DMS153 (cell line): ENCODE results near the gene SYNPR.

Experiments
- DNase-seq: peaks from one replicate; lab custom pipeline; 2025; lab: John Stamatoyannopoulos, UW

The SYNPR gene

DNA sequence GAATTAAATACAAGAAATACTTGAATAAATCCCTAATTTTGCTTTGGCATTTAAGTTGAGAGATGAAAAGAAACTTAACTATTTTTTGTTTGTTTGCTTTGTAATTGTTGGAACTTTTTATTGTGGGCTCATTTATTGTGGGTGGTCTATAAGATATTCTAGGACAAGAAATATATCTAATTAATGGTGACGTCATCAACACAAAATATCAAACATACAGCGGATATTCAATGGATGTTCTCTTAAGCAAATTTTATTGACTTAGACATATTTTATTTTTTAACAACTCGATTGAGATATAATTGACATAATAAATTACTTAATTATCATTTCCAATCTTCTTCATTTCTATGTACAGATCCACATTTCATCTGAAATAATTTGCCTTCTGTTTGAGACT, 30.0 kb downstream of the SYNPR start:
- DNase-seq = no peak

DNA sequence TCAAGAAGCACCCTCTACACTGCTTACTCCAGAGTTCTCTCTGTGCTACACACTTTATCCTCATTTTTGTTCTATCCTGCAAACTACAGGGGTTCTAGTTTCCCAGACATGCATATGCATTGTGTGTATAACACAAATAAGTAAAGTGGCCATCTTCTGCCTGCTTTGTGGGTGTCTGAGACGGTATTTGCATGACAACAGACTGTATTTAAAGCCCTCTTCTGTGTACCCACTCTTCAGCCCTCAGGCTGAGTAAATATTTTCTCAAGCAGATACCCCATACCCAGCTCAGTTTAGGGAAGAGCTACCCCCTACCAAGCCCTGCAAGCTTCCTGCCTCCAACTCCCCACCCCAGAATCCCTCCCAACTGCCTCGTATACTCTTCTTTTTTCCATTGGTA, 31.7 kb downstream of the SYNPR start:
- DNase-seq = no peak

DNA sequence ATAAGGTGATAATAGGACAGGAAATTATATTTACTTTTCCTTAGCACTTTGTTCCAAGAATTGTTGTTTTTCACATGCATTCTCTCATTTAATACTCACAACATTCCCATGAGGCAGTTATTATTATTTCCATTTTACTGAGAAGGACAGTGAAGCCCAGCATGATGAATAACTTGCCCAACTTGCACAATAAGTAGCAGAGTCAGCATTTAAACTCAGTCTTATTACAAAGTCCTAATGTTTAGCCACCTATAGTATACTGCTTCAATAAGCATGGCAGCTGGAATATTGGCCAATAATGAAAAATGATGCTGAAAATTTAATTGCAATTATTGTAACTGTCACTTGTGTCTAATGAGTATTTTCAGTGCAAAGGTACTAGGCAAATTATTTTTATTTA, 45.7 kb downstream of the SYNPR start:
- no peak for DNase-seq

DNA sequence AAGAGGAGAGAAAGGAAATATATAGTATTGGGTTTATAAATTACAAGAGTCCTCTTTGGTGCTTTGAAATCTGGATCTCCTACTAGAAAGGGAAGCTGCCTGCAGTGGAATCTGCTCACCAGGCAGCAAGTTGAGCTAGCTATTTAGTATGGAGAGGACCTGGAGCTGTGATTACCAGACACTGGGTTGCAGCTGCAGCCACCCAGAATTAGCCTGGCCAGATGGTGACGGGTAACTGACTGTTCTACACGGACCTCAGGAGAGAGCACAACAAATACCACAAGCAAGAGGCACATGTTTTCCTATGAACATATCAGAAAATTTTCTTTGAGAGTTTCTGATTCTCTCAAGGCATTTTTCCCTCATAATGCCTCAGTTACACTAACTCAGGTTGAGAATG, 46.5 kb downstream of the SYNPR start:
- DNase-seq = no peak

DNA sequence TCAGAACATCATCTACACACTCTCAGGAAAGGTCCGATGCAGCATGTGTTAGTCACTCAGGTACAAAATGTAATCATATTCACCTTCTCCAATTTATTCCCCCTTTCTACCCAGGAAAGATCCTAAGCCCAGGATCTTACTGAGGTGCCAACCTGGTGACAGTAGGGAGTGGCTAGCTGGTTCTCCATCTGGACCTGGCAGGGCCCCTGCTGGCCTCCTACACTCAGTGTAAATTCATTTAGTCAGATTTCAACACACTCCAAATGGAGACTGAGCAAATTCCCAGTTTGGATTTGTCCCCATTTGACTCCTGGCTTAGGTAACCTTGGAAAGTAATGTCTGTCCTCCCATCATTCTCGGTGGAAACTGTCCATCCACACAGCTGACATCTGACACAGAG, 47.3 kb downstream of the SYNPR start:
- DNase-seq = no peak

DNA sequence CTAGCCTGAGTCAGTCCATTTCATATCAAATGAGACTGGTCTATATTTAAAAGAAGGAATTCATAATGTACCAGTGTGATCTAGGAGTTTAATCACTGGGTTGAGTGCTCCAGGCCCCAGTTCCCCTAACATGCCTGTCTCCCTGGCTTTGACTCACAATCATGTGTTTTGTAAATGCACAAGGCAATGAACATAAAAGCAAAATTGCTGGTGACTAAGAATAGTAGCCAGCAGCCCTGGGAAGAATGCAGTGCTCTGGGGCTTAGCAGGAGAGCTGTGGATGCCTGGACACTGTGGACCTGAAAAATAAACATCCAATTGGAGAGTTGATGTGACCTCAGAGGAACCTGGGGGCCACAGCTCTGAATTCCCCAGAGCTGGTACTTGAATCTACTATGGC, 50.3 kb downstream of the SYNPR start:
- no peak for DNase-seq

DNA sequence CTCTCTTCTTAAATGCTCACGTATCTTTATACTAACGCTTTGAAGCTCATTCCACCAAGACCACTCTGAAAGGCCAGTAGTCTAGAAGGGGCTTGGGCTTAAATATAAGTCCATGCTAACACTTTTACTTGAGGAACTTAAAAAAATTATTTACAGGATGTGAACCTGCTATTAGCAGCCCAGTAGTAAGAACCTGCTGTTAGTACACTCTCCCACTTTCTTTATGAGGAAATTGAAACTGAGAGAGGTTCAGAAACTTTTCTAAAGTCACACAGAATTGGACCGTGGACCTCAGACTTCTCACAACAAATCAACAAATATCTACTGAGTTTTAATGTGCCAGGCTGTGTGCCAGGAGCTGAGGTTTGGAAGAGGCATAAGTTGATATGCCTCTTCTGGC, 53.4 kb downstream of the SYNPR start:
- DNase-seq = no peak

DNA sequence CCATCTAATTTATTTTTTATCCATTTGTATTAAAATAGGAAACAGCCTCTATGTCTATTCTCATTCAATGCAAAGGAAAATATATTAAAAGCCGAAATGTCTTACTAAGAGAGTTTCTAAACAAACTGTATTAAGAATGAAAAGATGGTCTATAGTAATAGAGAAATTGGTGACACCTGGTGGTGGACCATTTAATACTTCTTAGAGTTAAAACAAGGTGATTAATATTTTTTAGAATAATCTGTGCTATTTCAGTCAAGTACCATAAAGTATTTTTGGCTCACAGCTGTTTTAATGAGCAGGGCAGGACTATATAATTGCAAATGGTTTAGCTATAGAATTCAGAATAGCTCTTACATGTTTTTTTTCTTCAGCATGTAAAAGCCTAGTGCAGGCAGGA, 55.7 kb downstream of the SYNPR start:
- DNase-seq = no peak

DNA sequence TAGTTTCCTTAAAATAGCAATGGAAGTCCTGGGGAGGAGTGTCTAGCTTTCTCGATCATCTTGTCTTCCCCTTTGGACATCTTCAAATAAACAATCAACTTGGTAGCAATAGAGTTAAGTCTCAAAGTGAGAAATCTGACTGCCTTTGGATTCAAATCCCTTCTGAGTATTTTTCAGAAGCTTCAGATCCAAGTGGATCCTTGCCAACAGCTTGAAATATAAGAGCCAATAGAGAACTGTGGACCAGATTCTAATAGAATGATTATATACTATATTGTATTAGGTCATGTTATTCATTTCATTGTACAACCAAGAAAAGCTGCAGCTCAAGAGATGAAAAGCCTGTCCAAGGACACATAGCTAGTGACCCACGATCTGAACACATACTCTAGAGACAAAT, 60.2 kb downstream of the SYNPR start:
- DNase-seq = no peak

DNA sequence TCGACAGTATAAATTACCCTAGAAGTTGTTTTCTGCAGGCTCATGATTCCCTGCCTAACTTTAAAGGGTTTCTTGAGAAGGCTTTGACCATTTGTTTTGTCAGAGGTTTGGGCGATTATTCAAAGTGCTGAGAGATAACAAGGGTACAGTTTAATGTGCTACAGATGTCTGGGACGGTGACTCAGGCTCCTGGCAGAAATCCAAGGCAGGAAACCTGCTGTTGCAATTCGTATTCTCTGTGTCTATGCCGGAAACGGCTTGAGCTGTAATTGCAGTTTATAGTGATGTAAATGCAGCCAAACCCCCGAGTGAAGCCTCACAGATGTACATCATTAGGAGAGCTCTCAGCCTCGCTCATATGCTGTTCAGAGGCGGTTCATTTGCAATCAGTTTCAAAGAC, 65.6 kb downstream of the SYNPR start:
- DNase-seq = peak; percentile 95

DNA sequence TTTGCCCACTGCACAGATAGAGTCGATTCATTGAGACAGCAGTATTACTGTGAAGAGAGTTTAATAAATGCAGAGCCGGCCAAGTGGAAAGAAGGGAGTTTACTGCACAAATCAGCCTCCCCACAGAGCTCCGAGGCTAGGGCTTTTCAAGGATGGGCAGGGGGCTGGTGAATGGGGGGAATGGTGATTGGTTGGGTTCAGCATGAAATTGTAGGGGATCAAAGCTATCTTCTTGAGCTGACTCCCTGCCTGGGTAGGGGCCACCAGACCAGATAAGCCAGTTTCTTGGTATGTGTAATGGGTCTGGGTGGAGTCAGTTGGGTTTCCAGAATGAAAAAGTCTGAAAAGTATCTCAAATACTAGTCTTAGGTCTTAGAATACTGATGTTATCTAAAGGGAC, 66.6 kb downstream of the SYNPR start:
- DNase-seq = no peak

DNA sequence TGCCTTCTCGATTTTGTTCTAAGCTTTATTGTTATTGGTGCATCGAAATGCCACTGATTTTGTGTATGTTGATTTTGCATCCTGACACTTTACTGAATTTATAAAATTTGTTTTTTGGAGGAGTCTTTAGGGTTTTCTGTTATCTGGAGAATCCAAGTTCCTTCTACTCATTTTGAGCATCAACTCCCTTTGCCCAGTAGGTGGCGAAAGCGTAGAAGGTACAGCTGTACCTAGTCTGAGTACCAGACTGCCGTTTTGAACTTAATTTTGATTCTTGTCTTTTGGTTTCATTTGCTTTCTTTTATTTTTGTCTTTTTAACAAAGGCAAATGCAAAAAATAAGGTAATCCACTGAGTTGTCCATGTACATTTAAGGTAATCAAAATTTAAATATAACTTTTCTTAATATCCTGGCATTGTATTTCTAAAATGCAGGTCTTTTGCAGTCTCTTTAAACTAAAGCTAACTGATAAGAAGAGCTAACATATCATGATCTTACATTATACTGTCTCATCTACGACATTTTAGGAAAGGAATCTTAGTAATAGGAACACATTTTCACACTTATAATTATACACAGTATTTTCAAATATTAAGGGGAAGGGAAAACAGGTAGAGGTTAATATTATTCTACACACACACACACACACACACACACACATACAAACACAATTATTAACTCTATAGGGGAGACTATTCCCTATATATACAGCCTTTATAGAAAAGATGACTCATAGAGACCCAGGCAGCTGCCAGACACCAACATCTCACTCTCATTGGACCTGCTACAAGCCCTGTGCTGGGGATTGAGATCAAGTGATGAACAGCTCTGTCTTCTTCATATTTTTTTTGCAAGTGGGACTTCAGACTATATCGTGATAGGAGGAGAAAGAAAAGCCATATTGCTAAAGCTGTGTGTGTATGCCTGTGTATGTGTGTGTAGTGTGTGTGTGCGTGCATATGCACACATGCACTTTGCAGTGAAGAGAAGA, 71.8 kb downstream of the SYNPR start:
- peak; percentile 32 for DNase-seq

DNA sequence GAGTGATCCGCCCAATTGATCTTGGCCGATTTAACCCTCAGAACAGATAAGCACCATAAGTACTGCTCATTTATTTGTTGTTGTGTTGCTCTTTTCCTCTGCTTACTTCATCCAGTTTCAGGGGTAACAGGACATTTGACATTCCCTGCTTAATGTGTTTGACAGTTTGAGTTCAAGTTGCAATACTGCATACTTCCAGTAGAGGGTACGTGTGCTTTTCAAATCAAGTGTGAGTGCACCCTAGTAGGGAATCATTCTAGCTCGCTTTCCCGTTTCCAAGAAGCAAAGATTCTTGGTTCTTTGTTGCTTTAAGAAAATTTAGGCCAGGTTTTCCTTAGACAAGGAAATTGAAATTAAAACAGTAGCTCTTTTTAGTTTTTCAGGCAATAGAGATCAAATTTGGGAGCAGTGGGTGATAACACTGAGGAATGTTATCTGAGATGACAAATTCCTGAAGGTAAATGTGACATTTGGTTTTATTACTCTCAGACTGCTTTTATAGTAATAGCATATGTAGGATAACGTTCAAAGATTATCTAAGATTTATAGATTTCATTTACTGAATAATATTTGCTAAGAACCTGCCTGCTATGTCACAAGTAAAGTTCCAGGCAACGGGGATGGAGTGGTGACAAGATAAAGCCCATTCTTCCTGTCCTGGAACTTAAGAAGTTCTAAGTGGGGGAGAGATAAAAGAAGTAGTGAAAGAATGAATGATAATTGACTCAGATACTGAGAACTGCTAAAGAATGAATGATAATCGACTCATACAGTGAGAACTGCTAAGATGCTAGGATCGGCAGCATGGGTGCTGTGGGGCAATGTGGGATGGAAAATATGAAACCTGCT, 73.3 kb downstream of the SYNPR start:
- peak; percentile 4 for DNase-seq

DNA sequence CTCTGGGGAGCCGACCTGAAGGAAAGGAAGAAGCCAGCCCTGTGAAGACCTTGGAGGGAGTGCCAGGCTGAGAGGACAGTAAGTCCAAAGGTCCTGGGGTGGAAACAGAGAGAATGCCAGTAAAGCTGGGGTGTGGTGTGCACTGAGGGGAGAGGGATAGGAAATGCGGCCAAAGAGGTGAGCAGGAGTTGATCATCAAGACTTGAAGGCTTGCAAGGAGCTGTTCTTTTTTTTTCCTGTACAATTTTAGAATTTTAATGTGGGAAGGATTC, 73.8 kb downstream of the SYNPR start:
- DNase-seq = no peak

DNA sequence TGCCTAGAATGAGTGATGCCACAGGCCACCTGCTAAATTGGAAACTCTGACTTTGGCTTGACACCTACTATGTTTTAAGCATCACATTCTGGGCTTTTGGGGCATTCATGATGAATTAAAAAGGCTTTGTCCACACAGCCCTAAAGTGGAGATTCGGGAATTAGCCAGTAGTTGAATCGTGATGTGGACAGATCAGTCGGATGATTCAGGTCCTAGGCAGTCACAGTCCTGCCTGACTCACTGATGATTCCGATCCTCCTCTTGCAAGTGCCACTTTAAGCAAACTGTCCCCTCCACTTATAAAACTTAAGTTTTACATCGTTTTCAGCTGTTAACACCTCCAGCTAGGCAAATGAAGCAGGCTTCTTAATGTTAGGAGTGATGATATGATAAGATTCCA, 75.3 kb downstream of the SYNPR start:
- DNase-seq = no peak

DNA sequence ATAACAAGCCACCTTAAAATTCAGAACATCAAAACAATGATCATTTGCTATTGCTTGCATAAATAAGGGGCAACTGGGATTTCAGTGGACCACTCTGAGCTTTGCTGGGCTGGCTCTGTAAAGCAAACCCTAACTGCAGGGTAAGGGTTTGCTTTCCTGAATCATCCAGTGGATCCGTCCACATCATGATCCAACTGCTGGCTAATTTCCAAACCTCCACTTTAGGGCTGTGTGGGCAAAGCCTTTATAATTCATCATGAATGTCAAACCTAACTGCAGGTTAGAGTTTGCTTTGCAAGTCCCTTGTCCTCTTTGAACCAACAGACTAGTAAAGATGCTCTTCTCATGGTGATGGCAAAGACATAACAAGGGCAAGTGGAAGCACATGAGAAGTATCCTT, 76.1 kb downstream of the SYNPR start:
- peak; percentile 25 for DNase-seq

DNA sequence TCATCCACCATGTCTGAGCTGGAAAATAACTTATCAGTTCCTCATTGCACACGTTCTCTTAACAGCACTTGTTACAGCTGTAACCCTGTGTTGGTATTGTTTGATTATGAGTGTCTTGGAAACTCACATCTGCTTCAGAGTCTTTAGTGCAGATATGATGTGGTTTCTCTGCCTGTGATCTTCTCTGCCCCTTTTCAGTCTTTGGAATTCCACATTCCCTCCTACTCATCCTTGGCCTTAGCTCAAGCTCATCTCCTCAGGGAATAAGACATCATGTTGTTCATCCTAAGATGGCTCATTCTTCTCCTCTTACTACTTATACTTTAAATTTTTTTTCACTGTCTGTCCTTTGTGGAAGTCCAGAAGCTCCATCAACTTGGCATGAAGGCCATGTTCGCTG, 77.7 kb downstream of the SYNPR start:
- DNase-seq = no peak

DNA sequence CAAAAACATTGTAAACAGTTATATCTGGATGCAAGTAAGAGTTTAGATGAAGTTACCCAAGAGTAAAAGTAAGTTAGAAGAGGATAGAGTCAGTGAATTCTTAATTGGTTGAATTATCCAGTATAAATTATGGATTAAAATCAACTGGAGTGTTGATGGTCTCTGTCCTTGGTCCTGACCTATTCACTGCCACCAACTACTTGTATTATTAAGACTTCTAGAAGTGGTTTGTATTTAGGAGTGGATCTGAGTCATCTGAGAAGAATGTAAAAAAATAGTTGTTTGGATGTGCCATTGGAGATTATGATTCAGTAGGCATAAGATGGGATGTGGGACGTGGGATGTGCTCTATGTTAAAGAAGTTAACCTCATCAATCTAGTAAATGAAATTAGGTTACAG, 86.4 kb downstream of the SYNPR start:
- DNase-seq = no peak

DNA sequence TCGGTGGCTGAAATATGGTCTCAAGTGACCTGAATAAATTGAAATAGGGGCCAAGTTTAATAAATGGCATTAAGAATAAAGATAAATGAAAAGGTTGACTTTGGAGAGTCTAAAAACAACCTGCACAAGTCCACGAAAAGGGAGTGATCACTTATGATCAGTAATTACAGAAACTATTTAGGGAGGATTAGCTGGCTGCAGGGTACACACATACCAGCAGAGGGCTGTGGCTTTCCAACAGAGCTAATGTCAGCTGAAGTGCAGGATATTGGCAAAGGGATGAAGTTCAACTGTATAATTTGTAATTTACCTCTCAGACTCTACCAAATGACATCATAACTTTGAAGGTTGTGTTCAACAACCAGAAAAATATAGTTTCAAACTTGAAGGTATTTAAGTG, 86.8 kb downstream of the SYNPR start:
- peak; percentile 4 for DNase-seq

DNA sequence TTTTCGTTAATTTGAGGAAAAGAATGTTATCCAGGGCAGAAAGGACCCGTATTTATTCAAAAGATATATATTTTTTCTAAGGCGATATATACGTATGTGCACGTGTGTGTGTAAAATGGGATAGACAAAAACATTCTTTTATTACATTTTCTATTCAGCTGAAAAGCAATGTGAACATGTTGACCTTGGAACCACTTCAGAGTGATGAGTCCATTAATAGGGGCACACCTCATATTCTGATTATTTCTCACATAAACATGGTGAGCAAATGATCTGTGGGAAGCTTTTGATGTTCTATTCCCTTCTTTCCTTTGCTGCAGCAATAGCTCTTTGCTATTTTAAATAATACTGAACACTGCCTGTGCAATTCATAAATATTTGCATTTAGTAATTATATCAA, 87.6 kb downstream of the SYNPR start:
- no peak for DNase-seq

DNA sequence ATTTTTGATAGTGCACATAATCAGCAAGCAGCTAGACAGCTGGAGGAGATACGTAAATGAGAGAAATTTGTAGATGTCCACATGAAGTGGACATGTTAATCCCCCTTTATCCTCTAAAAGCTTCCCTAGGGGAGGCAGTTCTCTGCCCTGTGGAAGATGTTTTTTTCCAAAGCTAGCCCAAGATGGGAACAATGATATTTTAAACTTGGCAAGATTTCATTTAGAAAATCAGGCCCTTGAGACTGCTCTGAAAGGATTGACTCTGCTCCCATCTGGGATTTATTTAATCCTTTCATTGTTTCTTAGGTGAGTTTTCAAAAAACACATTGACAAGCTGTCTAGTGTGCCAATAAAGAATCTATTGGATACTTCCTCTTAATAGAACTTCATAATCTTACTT, 92.0 kb downstream of the SYNPR start:
- no peak for DNase-seq

DNA sequence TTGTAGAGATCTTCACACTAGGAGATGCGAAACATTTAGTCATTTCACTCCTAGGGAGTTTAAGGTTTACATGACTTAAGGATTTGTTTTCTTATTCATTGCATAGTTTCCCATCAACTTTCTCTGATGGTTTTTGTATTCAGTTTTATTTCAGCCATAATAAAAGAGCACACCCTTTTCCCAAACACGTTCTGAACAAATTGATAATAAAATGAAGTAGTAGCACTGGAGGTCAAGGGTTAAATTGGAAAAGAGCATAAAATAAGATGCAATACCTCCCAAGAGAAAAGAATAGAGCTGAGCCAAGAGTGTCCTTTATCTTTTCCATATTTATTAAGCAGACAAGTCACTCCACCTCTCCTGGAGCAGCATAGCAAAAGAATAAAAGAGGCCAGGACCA, 104.9 kb downstream of the SYNPR start:
- DNase-seq = no peak

DNA sequence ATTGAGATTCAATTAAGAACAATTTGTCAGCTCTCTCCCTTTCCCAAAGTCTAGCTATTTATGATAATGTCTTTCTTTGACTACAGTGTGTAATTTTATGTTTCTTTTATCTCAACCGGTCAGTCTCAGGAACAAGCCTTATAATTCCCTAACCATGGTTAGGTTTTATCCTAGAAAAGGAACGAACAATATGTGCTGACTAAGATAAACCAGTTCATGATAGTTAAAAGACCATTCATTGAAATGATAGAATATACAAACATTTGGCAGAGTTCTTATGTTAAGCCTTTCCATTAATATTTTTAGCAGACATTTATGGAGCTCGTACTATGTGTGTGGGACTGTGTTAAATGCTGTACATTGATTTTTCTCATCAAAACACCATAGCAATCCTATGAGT, 106.3 kb downstream of the SYNPR start:
- DNase-seq = no peak
